KMS-11 (cell line): ENCODE measurements around the gene AMZ1.
A peak's percentile ranks its signal among the peaks of the same experiment; 100 is the strongest.

Source experiments
- H2AFZ ChIP-seq: fragments of 200-600 bp; sonication (generic); 2 replicates; pipeline ENCODE4 v1.6.1; 2016; ENCODE audit warnings: antibody characterized with exemption, mixed run types, low read depth
- H3K27ac ChIP-seq: fragments of 200-600 bp; sonication (generic); 2 replicates; pipeline ENCODE4 v1.6.1; 2016; ENCODE audit warnings: mild to moderate bottlenecking, mixed run types
- H3K27me3 ChIP-seq: fragments of 200-600 bp; sonication (generic); 2 replicates; pipeline ENCODE4 v1.6.1; 2017; ENCODE audit warnings: mild to moderate bottlenecking, low read depth, mixed run types, moderate library complexity; ENCODE audit not compliant: insufficient read depth
- H3K36me3 ChIP-seq: fragments of 200-600 bp; sonication (generic); 2 replicates; pipeline ENCODE4 v1.6.1; 2017; ENCODE audit warnings: mild to moderate bottlenecking, mixed run types; ENCODE audit not compliant: insufficient read depth
- H3K4me1 ChIP-seq: fragments of 200-600 bp; sonication (generic); 2 replicates; pipeline ENCODE4 v1.6.1; 2016; ENCODE audit warnings: mild to moderate bottlenecking, low read depth, mixed run types; ENCODE audit not compliant: poor library complexity, severe bottlenecking
- H3K4me2 ChIP-seq: fragments of 200-600 bp; sonication (generic); 2 replicates; pipeline ENCODE4 v1.7.0; 2016; ENCODE audit warnings: mild to moderate bottlenecking, mixed run types
- H3K4me3 ChIP-seq: fragments of 200-600 bp; sonication (generic); IDR thresholded peaks from 2 replicates; pipeline ENCODE4 v1.6.1; 2017; ENCODE audit warnings: low read depth, low read length, mixed read lengths; ENCODE audit not compliant: insufficient read depth
- H3K79me2 ChIP-seq: fragments of 200-600 bp; sonication (generic); 2 replicates; pipeline ENCODE4 v1.6.1; 2016; ENCODE audit warnings: low read depth, mixed run types; ENCODE audit not compliant: insufficient read depth
- H3K9ac ChIP-seq: fragments of 200-600 bp; sonication (generic); 2 replicates; pipeline ENCODE4 v1.6.1; 2016; ENCODE audit warnings: mild to moderate bottlenecking, mixed run types
- H4K20me1 ChIP-seq: fragments of 200-600 bp; sonication (generic); 2 replicates; pipeline ENCODE4 v1.6.1; 2016; ENCODE audit warnings: mild to moderate bottlenecking, mixed run types; ENCODE audit not compliant: insufficient read depth
- CTCF ChIP-seq: fragments of 200-600 bp; sonication (generic); conservative IDR thresholded peaks from 2 replicates; pipeline ENCODE4 v1.6.1; 2017; ENCODE audit warnings: low read depth, mild to moderate bottlenecking, antibody characterized with exemption, low read length, moderate library complexity, mixed read lengths

The AMZ1 gene

GRCh38 chr7:2707481-2707880 is 19.5 kb downstream of the AMZ1 start:
- H3K9ac ChIP-seq: no peak overlapping the region
- TF ChIP-seq CTCF: no peak
- no peaks in the 10 kb centered on the region for H3K27me3 ChIP-seq
- no peak overlapping the region for H3K27ac ChIP-seq
- H2AFZ ChIP-seq: no peak overlapping the region
- H3K4me2 ChIP-seq: no peak overlapping the region
- no peaks in the 10 kb centered on the region for H4K20me1 ChIP-seq
- H3K79me2 ChIP-seq: 0 out of 2 replicates have a peak, but pooled peaks cover 9% of the 10 kb centered on the region
- peaks cover 33% of the 10 kb centered on the region for H3K4me1 ChIP-seq
- H3K36me3 ChIP-seq: no peaks in the 10 kb centered on the region
- H3K4me3 ChIP-seq: no peak overlapping the region

GRCh38 chr7:2708041-2708440 is 20.0 kb downstream of the AMZ1 start:
- Histone ChIP-seq H3K4me3 (no peak overlapping the region), H4K20me1 (no peaks in the 10 kb centered on the region), H2AFZ (no peak overlapping the region), H3K79me2 (0 out of 2 replicates have a peak, but pooled peaks cover 9% of the 10 kb centered on the region), H3K4me1 (peaks cover 39% of the 10 kb centered on the region), H3K4me2 (peak overlapping the region; percentile 100; the same call in 1 of the 2 replicates), H3K27me3 (no peaks in the 10 kb centered on the region), H3K36me3 (no peaks in the 10 kb centered on the region), H3K9ac (no peak overlapping the region), H3K27ac (no peak overlapping the region)
- TF ChIP-seq CTCF: no peak

GRCh38 chr7:2708547-2709310 is 20.7 kb downstream of the AMZ1 start:
- Histone ChIP-seq H3K27ac (peak overlapping the region; percentile 100), H3K36me3 (no peaks in the 10 kb centered on the region), H3K4me3 (no peak overlapping the region), H3K79me2 (0 out of 2 replicates have a peak, but pooled peaks cover 9% of the 10 kb centered on the region), H3K4me1 (peaks cover 46% of the 10 kb centered on the region), H3K9ac (peak overlapping the region; percentile 93), H3K27me3 (no peaks in the 10 kb centered on the region), H2AFZ (peak overlapping the region; percentile 78; the same call in 1 of the 2 replicates), H3K4me2 (peak overlapping the region; percentile 100), H4K20me1 (no peaks in the 10 kb centered on the region)
- no peak for TF ChIP-seq CTCF

- Histone ChIP-seq H3K27me3 (no peaks in the 10 kb centered on the region), H3K9ac (peak overlapping the region; percentile 93), H3K4me3 (no peak overlapping the region), H3K36me3 (no peaks in the 10 kb centered on the region), H3K4me1 (peaks cover 55% of the 10 kb centered on the region), H3K4me2 (peak overlapping the region; percentile 100), H2AFZ (peak overlapping the region; percentile 78), H3K27ac (peak overlapping the region; percentile 100), H4K20me1 (no peaks in the 10 kb centered on the region), H3K79me2 (0 out of 2 replicates have a peak, but pooled peaks cover 9% of the 10 kb centered on the region)
- TF ChIP-seq CTCF: peak; percentile 92
These were observed 21.7 kb downstream of the AMZ1 start for GRCh38 chr7:2709553-2710285.
